Iris pigment epithelial cell (primary cell): Measurements from ENCODE around the gene MARCHF5.
A peak's percentile ranks its signal among the peaks of the same experiment; 100 is the strongest.

Experiments
- DNase-seq: peaks from one replicate; pipeline ENCODE4 v3.0.0-alpha.2; 2011; ENCODE audit warnings: low read depth

Gene MARCHF5

GRCh38 chr10:92290837-92291615 lies at the start of gene MARCHF5, which contains the start of gene CPEB3:
MARCHF5 (plus strand) TSS chr10:92291167; CDS start chr10:92291495, 328 bp downstream.
CPEB3 (minus strand) TSS chr10:92291078; CDS start chr10:92240350, 50,728 bp downstream.
- peak; percentile 98 for DNase-seq

GRCh38 chr10:92241501-92241900 lies 49.5 kb upstream of the MARCHF5 start:
- no peak for DNase-seq

GRCh38 chr10:92242380-92242779 lies 48.6 kb upstream of the MARCHF5 start:
- DNase-seq: no peak

GRCh38 chr10:92242910-92243671 lies 47.9 kb upstream of the MARCHF5 start:
- peak; percentile 81 for DNase-seq

- DNase-seq: no peak
These were observed 46.2 kb upstream of the MARCHF5 start for GRCh38 chr10:92244796-92245195.

- no peak for DNase-seq
These were observed 42.4 kb upstream of the MARCHF5 start for GRCh38 chr10:92248566-92248965.

- no peak for DNase-seq
These were observed 27.6 kb upstream of the MARCHF5 start for GRCh38 chr10:92263396-92263795.

GRCh38 chr10:92264249-92264648 lies 26.7 kb upstream of the MARCHF5 start:
- DNase-seq: no peak

- DNase-seq: no peak
These were observed 25.2 kb upstream of the MARCHF5 start for GRCh38 chr10:92265687-92266258.

GRCh38 chr10:92267343-92267742 lies 23.6 kb upstream of the MARCHF5 start:
- DNase-seq: peak; percentile 5

GRCh38 chr10:92268748-92269147 lies 22.2 kb upstream of the MARCHF5 start:
- DNase-seq: no peak

GRCh38 chr10:92274071-92274470 lies 16.9 kb upstream of the MARCHF5 start:
- DNase-seq: no peak

GRCh38 chr10:92278996-92279696 lies 11.8 kb upstream of the MARCHF5 start:
- DNase-seq: peak; percentile 47

- DNase-seq: peak; percentile 88
These were observed 6.8 kb upstream of the MARCHF5 start for GRCh38 chr10:92284112-92284704.

GRCh38 chr10:92290076-92290836 lies 711 bp upstream of the MARCHF5 start:
- peak; percentile 57 for DNase-seq

- DNase-seq: no peak
These were observed 574 bp downstream of the MARCHF5 start for GRCh38 chr10:92291616-92291865.

GRCh38 chr10:92291921-92292845 lies 1.2 kb downstream of the MARCHF5 start:
- peak; percentile 72 for DNase-seq

- no peak for DNase-seq
These were observed 7.5 kb downstream of the MARCHF5 start for GRCh38 chr10:92298487-92298886.

- no peak for DNase-seq
These were observed 12.1 kb downstream of the MARCHF5 start for GRCh38 chr10:92303096-92303495.

GRCh38 chr10:92304061-92304460 lies 13.1 kb downstream of the MARCHF5 start:
- DNase-seq: no peak
